HFF-Myc (cell line): Measurements from ENCODE around the gene FGF8.

Source experiments
- DNase-seq: peaks from one replicate; pipeline ENCODE4 v3.0.0-alpha.2; 2011; ENCODE audit warnings: low read depth; ENCODE audit errors: extremely low read depth
- H3K4me3 ChIP-seq: replicated peaks from 2 replicates; pipeline ENCODE4 v1.5.1; 2011; ENCODE audit warnings: low read depth, mild to moderate bottlenecking, control low read depth, low read length
- TF ChIP-seq, protein P1 (sequence below): IDR thresholded peaks from 2 replicates; pipeline ENCODE4 v1.5.1; 2012; ENCODE audit warnings: mild to moderate bottlenecking, low read depth, low read length, control low read depth; ENCODE audit errors: missing control alignments

Gene FGF8

DNA sequence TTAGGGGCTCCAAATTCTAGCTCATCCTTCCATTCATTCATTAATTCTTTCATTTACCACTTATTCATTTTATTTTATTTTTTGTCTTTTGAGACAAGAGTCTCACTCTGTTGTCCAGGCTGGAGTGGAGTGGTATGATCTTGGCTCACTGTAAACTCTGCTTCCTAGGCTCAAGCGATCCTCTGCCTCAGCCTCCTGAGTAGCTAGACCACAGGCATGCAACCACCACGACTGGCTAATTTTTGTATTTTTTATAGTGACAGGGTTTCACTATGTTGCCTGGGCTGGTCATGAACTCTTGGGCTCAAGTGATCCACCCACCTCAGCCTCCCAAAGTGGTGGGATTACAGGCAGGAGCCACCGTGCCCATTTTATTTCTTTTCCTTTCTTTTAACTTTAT is 31.6 kb downstream of the FGF8 start:
- H3K4me3 ChIP-seq, result no peak overlapping the region
- TF ChIP-seq, protein P1, sequence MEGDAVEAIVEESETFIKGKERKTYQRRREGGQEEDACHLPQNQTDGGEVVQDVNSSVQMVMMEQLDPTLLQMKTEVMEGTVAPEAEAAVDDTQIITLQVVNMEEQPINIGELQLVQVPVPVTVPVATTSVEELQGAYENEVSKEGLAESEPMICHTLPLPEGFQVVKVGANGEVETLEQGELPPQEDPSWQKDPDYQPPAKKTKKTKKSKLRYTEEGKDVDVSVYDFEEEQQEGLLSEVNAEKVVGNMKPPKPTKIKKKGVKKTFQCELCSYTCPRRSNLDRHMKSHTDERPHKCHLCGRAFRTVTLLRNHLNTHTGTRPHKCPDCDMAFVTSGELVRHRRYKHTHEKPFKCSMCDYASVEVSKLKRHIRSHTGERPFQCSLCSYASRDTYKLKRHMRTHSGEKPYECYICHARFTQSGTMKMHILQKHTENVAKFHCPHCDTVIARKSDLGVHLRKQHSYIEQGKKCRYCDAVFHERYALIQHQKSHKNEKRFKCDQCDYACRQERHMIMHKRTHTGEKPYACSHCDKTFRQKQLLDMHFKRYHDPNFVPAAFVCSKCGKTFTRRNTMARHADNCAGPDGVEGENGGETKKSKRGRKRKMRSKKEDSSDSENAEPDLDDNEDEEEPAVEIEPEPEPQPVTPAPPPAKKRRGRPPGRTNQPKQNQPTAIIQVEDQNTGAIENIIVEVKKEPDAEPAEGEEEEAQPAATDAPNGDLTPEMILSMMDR, result no peak
- DNase-seq, result no peak

- TF ChIP-seq, protein P1, result no peak
- no peak overlapping the region for H3K4me3 ChIP-seq
- DNase-seq, result no peak
Observed at GRCh38 chr10:101741938-101742337, 34.0 kb downstream of the FGF8 start.

GRCh38 chr10:101736666-101737065 is 39.2 kb downstream of the FGF8 start:
- H3K4me3 ChIP-seq, result no peak overlapping the region
- TF ChIP-seq, protein P1, result no peak
- DNase-seq, result no peak

- no peak for DNase-seq
- TF ChIP-seq, protein P1, result no peak
- no peak overlapping the region for H3K4me3 ChIP-seq
Observed at GRCh38 chr10:101732096-101732495, 43.8 kb downstream of the FGF8 start.

GRCh38 chr10:101726115-101726387 is 49.9 kb downstream of the FGF8 start:
- H3K4me3 ChIP-seq, result no peak overlapping the region
- TF ChIP-seq, protein P1, result no peak
- no peak for DNase-seq

GRCh38 chr10:101725296-101726114 is 50.4 kb downstream of the FGF8 start:
- TF ChIP-seq, protein P1, result no peak
- H3K4me3 ChIP-seq, result no peak overlapping the region
- DNase-seq, result no peak

- TF ChIP-seq, protein P1, result no peak
- no peak for DNase-seq
- H3K4me3 ChIP-seq, result no peak overlapping the region
Observed at GRCh38 chr10:101724446-101724845, 51.5 kb downstream of the FGF8 start.
